SU-DHL-6 (cell line): ENCODE data around the gene SAPCD2.

Experiments
- EZH2phosphoT487 ChIP-seq: fragments of 200-600 bp; sonication (generic), shearing (Covaris generic); conservative IDR thresholded peaks from 2 replicates; pipeline ENCODE4 v1.6.1; 2018; ENCODE audit warnings: mild to moderate bottlenecking, antibody characterized with exemption, low read length, moderate library complexity, mixed read lengths
- TF ChIP-seq, protein P1 (sequence below): fragments of 200-600 bp; sonication (generic); IDR thresholded peaks from one replicate; pipeline ENCODE4 v1.5.1; 2017; ENCODE audit warnings: antibody characterized with exemption, mild to moderate bottlenecking, low read length, moderate library complexity; ENCODE audit not compliant: insufficient read depth, poor library complexity, severe bottlenecking

DNA sequence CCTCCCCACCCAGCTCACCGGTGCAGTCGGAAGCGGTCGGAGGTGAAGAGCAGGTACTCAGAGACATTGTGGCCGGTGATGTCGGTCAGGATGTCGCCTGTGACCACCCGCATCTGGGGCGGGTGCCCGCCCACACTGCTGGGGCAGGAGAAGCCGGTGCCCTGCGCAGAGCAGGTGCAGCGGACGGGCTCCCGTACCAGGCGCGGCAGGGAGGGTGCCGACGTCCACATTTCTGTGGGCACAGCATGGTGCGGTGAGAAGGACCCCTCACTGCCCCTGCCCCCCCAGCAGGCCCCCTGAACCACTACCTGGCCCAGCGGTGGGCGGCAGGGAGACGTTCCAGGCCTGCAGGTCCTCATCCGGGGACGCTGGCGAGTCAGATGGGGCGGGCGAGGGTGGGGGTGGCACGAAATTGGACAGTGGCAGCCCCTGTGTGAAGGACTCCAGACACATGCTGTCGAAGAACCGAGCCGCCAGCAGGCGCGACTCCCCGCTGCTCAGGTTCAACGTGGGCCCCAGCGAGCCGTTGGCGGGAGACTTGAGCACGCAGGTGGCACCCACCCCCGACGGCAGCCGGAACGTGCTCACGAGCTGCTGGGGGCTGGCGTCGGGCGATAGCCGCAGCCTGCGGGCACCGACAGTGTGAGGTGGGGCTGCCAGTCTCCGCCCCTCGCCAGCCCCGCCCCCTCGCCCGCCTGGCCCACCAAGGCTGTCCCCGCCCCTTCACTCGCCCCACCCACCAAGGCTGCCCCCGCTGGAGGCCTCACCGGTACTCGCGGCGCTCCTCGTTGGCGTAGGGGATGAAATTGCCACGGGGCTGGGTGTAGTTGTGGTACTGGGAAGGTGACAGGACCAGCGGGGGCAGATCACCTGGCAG is 57.4 kb downstream of the SAPCD2 start:
- TF ChIP-seq, protein P1, sequence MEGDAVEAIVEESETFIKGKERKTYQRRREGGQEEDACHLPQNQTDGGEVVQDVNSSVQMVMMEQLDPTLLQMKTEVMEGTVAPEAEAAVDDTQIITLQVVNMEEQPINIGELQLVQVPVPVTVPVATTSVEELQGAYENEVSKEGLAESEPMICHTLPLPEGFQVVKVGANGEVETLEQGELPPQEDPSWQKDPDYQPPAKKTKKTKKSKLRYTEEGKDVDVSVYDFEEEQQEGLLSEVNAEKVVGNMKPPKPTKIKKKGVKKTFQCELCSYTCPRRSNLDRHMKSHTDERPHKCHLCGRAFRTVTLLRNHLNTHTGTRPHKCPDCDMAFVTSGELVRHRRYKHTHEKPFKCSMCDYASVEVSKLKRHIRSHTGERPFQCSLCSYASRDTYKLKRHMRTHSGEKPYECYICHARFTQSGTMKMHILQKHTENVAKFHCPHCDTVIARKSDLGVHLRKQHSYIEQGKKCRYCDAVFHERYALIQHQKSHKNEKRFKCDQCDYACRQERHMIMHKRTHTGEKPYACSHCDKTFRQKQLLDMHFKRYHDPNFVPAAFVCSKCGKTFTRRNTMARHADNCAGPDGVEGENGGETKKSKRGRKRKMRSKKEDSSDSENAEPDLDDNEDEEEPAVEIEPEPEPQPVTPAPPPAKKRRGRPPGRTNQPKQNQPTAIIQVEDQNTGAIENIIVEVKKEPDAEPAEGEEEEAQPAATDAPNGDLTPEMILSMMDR: no peak
- TF ChIP-seq EZH2phosphoT487: no peak
